CD14-positive monocyte (primary cell): ENCODE data around the gene PTGER1. TPM values are rescaled to one million over a fixed set of nuclear protein-coding genes. Genes with fewer than 3 reads are reported as not detected.

Experiments used
- DNase-seq, 3 donors: peaks; one replicate each; pipeline ENCODE4 v3.0.0-alpha.2; 2011 to 2022
- H2AFZ ChIP-seq: 2 replicates; pipeline ENCODE4 v1.6.0; 2012; ENCODE audit warnings: mild to moderate bottlenecking, low read depth, low read length, inconsistent platforms; ENCODE audit not compliant: insufficient read depth, poor library complexity, severe bottlenecking
- H3K27ac ChIP-seq, 2 donors: 1 replicate in 1 of 2; 2 replicates in 1 of 2; pipeline ENCODE4 v1.5.1; 2012 to 2013; ENCODE audit warnings: low read length in 2 of 2, control low read depth in 1 of 2, inconsistent platforms in 1 of 2, low read depth in 1 of 2, mild to moderate bottlenecking in 1 of 2
- H3K27me3 ChIP-seq, 2 donors: one replicate each; pipeline versions ENCODE4 v1.6.0 to v1.6.1; 2011 to 2013; ENCODE audit warnings: low read length in 2 of 2; ENCODE audit not compliant: control insufficient read depth in 2 of 2, insufficient read depth in 2 of 2
- H3K36me3 ChIP-seq, 2 donors: replicated peaks in 1 of 2; 1 replicate in 1 of 2; 2 replicates in 1 of 2; pipeline versions ENCODE4 v1.5.1 to v1.6.1; 2012 to 2013; ENCODE audit warnings: low read length in 2 of 2, control low read depth in 1 of 2, inconsistent platforms in 1 of 2, mild to moderate bottlenecking in 1 of 2; ENCODE audit not compliant: insufficient read depth in 2 of 2, control insufficient read depth in 1 of 2
- H3K4me1 ChIP-seq, 2 donors: 1 replicate in 1 of 2; 2 replicates in 1 of 2; pipeline versions ENCODE4 v1.5.1 to v1.6.1; 2012 to 2013; ENCODE audit warnings: low read length in 2 of 2, control low read depth in 1 of 2, inconsistent platforms in 1 of 2, mild to moderate bottlenecking in 1 of 2, moderate library complexity in 1 of 2; ENCODE audit not compliant: insufficient read depth in 2 of 2, control insufficient read depth in 1 of 2
- H3K4me2 ChIP-seq: replicated peaks from 2 replicates; pipeline ENCODE3; 2012; ENCODE audit warnings: low read length, moderate library complexity, mild to moderate bottlenecking; ENCODE audit not compliant: poor library complexity, severe bottlenecking; ENCODE audit errors: extremely low read depth
- H3K4me3 ChIP-seq, 3 experiments: fragments of 200-600 bp in 1 of 3; sonication (generic) in 1 of 3; replicated peaks in 1 of 3; 1 replicate in 2 of 3; 2 replicates in 1 of 3; pipeline ENCODE4 v1.5.1; 2011 to 2013; ENCODE audit warnings: low read length in 3 of 3, mild to moderate bottlenecking in 3 of 3, control low read depth in 2 of 3, low read depth in 2 of 3, inconsistent platforms in 1 of 3, moderate library complexity in 1 of 3
- H3K79me2 ChIP-seq: 2 replicates; pipeline ENCODE4 v1.6.0; 2012; ENCODE audit warnings: mild to moderate bottlenecking, control low read depth, inconsistent platforms, low read length, moderate library complexity; ENCODE audit not compliant: insufficient read depth
- H3K9ac ChIP-seq: 2 replicates; pipeline ENCODE4 v1.6.0; 2017; ENCODE audit warnings: low read length, mild to moderate bottlenecking; ENCODE audit not compliant: insufficient read depth, poor library complexity, severe bottlenecking
- H3K9me3 ChIP-seq, 2 donors: replicated peaks in 1 of 2; 1 replicate in 1 of 2; 2 replicates in 1 of 2; pipeline versions ENCODE4 v1.5.1 to v1.6.1; 2012 to 2013; ENCODE audit warnings: low read length in 2 of 2, control low read depth in 1 of 2; ENCODE audit not compliant: control insufficient read depth in 1 of 2, insufficient read depth in 1 of 2
- H4K20me1 ChIP-seq: 2 replicates; pipeline ENCODE4 v1.6.0; 2012; ENCODE audit warnings: mild to moderate bottlenecking, low read length, control low read depth, moderate library complexity; ENCODE audit not compliant: insufficient read depth
- H3K27ac Mint-ChIP-seq, 7 donors: one replicate each; pipeline ENCODE4 v1.8.0; 2020; ENCODE audit warnings: mild to moderate bottlenecking in 7 of 7, mixed read lengths in 7 of 7, moderate library complexity in 6 of 7, inconsistent platforms in 2 of 7
- H3K27me3 Mint-ChIP-seq, 3 donors: one replicate each; pipeline ENCODE4 v1.8.0; 2021 to 2022; ENCODE audit warnings: low read depth in 3 of 3, mild to moderate bottlenecking in 3 of 3, mixed read lengths in 3 of 3, moderate library complexity in 3 of 3, inconsistent platforms in 1 of 3
- H3K36me3 Mint-ChIP-seq, 2 donors: one replicate each; pipeline ENCODE4 v1.8.0; 2020; ENCODE audit warnings: mixed read lengths in 2 of 2, inconsistent platforms in 1 of 2, mild to moderate bottlenecking in 1 of 2
- H3K4me1 Mint-ChIP-seq: one replicate; pipeline ENCODE4 v1.8.0; 2020; ENCODE audit warnings: mild to moderate bottlenecking, mixed read lengths
- H3K4me3 Mint-ChIP-seq, 2 donors: one replicate each; pipeline ENCODE4 v1.8.0; 2020; ENCODE audit warnings: mild to moderate bottlenecking in 2 of 2, mixed read lengths in 2 of 2, moderate library complexity in 1 of 2
- H3K9me3 Mint-ChIP-seq, 7 donors: one replicate each; pipeline ENCODE4 v1.8.0; 2020 to 2022; ENCODE audit warnings: mixed read lengths in 7 of 7, mild to moderate bottlenecking in 6 of 7, moderate library complexity in 6 of 7, inconsistent platforms in 2 of 7
- CTCF ChIP-seq: fragments of 200-600 bp; IDR thresholded peaks from one replicate; pipeline ENCODE4 v1.8.0; 2022; ENCODE audit warnings: antibody characterized with exemption, mild to moderate bottlenecking
- WGBS: methylation state at CpG from one replicate; pipeline ENCODE4 v1.1.5; 2013; ENCODE audit warnings: missing lambda C conversion rate; ENCODE audit not compliant: insufficient coverage; 5-methylcytosine and 5-hydroxymethylcytosine counted together
- intact Hi-C, 2 donors: fragments of 100-400 bp; cut with micrococcal nuclease; formaldehyde crosslinking; loops; one replicate each; pipeline versions ENCODE4 v1.15.0 to v1.15.1; 2023
- polyA plus RNA-seq, 3 donors: library from polyadenylated mRNA; depleted of rRNA in 1 of 3; unstranded in 2 of 3; stranded (reverse) in 1 of 3; fragments of 300-500 nt in 2 of 3; fragments of >200 nt in 1 of 3; fragmentation: Illumina TruSeq in 2 of 3; gene quantifications; 1 replicate in 2 of 3; 2 replicates in 1 of 3; pipeline ENCODE4 v1.2.3, GENCODE V29; 2012 to 2021

PTGER1 gene
- polyA plus RNA-seq, 3 donors, result not detected

- H3K36me3 Mint-ChIP-seq, result peaks cover 2 to 14% of the 10 kb centered on the region in 2 donors
- no peaks in the 10 kb centered on the region for H3K9me3 Mint-ChIP-seq
- no peak for TF ChIP-seq CTCF
- WGBS, result 1% methylated on average over 81 of the region's 85 CpGs
- H3K4me1 Mint-ChIP-seq, result peaks cover 38% of the 10 kb centered on the region
- peaks cover 40 to 48% of the 10 kb centered on the region in 2 donors for H3K4me1 ChIP-seq
- peak within 1 kb of the TSS; percentile 42 to 86 (median 79) for H3K27ac Mint-ChIP-seq
- peaks cover 0 to 2% of the 10 kb centered on the region in 2 donors for H3K27me3 ChIP-seq
- intact Hi-C loops, result loop anchor here in 1 of 2 donors (2.0 kb wide), 1 partner anchor 40 kb away; no protein-coding TSS in a partner anchor
- DNase-seq, result no peak
- no peaks in the 10 kb centered on the region for H3K9me3 ChIP-seq
- H3K4me2 ChIP-seq, result peak within 1 kb of the TSS; percentile 93
- peaks cover 7% of the 10 kb centered on the region for H4K20me1 ChIP-seq
- H3K79me2 ChIP-seq, result peaks cover 47% of the 10 kb centered on the region
- H2AFZ ChIP-seq, result peak within 1 kb of the TSS; percentile 88
- peak within 1 kb of the TSS; percentile 79 to 87 for H3K4me3 Mint-ChIP-seq
- H3K9ac ChIP-seq, result peak within 1 kb of the TSS; percentile 78
- peaks cover 0 to 5% of the 10 kb centered on the region in 2 donors for H3K36me3 ChIP-seq
- H3K27ac ChIP-seq, result peak within 1 kb of the TSS in 1 of 2 donors; percentile 62
- peak within 1 kb of the TSS; percentile 57 to 93 (median 89) for H3K4me3 ChIP-seq
- H3K27me3 Mint-ChIP-seq, result peaks cover 8 to 16% (median 9%) of the 10 kb centered on the region in 3 donors
These were observed 42.2 kb downstream of the PTGER1 start, which contains the start of gene PKN1 for GRCh38 chr19:14432791-14433553. Gene PKN1 (plus strand): TSS chr19:14433306. CDS start chr19:14433522, 216 bp downstream.

- H3K27ac Mint-ChIP-seq, result no peak overlapping the region
These were observed 44.4 kb downstream of the PTGER1 start for GRCh38 chr19:14430712-14431111.

More at GRCh38 chr19:14430712-14431111, 44.4 kb downstream of the PTGER1 start:
- no peak for TF ChIP-seq CTCF
- Mint-ChIP-seq H3K36me3 (peaks cover 3 to 4% of the 10 kb centered on the region in 2 donors), H3K4me1 (peaks cover 28% of the 10 kb centered on the region), H3K27me3 (peaks cover 8 to 19% (median 9%) of the 10 kb centered on the region in 3 donors), H3K4me3 (peak overlapping the region in 1 of 2 donors; percentile 24), H3K9me3 (no peaks in the 10 kb centered on the region)
- no peak for DNase-seq
- H3K27ac ChIP-seq, result no peak overlapping the region
- H3K4me3 ChIP-seq, result no peak overlapping the region
- WGBS, result 0% methylated on average over 1 of the region's 3 CpGs
- peaks cover 24% of the 10 kb centered on the region for H3K79me2 ChIP-seq
- H3K9me3 ChIP-seq, result no peaks in the 10 kb centered on the region
- H3K36me3 ChIP-seq, result no peaks in the 10 kb centered on the region
- peaks cover 35 to 39% of the 10 kb centered on the region in 2 donors for H3K4me1 ChIP-seq
- no peak overlapping the region for H3K4me2 ChIP-seq
- H3K9ac ChIP-seq, result no peak overlapping the region
- H2AFZ ChIP-seq, result no peak overlapping the region
- peaks cover 7% of the 10 kb centered on the region for H4K20me1 ChIP-seq
- intact Hi-C loops, result no loop called here
- H3K27me3 ChIP-seq, result peaks cover 0 to 2% of the 10 kb centered on the region in 2 donors
